ENCODE measurements around the gene P2RY2. TPM values are rescaled to one million over a fixed set of nuclear protein-coding genes. Genes with fewer than 3 reads are reported as not detected.

P2RY2 gene
- total RNA-seq, 1 experiment from 2014 or later = 0.26 TPM

GRCh38 chr11:73237471-73238290, 19.6 kb downstream of the P2RY2 start:
- Histone ChIP-seq H4K5ac (ENCODE audit: insufficient read length, low read depth, low read length) (no peak overlapping the region), H3K9me3 (ENCODE audit: control insufficient read depth, low read depth, low read length) (no peaks in the 10 kb centered on the region), H3K79me1 (ENCODE audit: insufficient read depth, low read depth, low read length, poor library complexity, severe bottlenecking) (no peaks in the 10 kb centered on the region), H3K4ac (ENCODE audit: low read depth, low read length) (no peak overlapping the region), H2BK15ac (ENCODE audit: low read depth, low read length) (no peak overlapping the region), H3K23ac (ENCODE audit: insufficient read length, low read depth, low read length) (no peak overlapping the region), H3K9ac (ENCODE audit: extremely low read depth, insufficient read length, low read length) (no peak overlapping the region), H3T11ph (ENCODE audit: low read length) (no peak overlapping the region), H4K8ac (replicated peaks; ENCODE audit: insufficient read length, low read depth, low read length) (no peak overlapping the region), H3K14ac (ENCODE audit: insufficient read depth, low read length) (no peak overlapping the region), H2AK5ac (ENCODE audit: insufficient read length, low read length) (no peak overlapping the region), H3K23me2 (ENCODE audit: insufficient read length, low read depth, low read length, poor library complexity, severe bottlenecking) (no peaks in the 10 kb centered on the region), H4K20me1 (ENCODE audit: control insufficient read depth, insufficient read depth, insufficient read length) (no peaks in the 10 kb centered on the region), H4K91ac (ENCODE audit: insufficient read length, low read depth, low read length) (no peak overlapping the region), H3K4me2 (ENCODE audit: insufficient read depth, insufficient read length, low read length) (no peak overlapping the region), H3K27ac (ENCODE audit: insufficient read length, low read depth, low read length) (no peak overlapping the region), H2BK12ac (ENCODE audit: insufficient read length, low read depth, low read length) (no peak overlapping the region), H3K4me1 (ENCODE audit: insufficient read depth, low read length) (no peaks in the 10 kb centered on the region), H3K56ac (ENCODE audit: insufficient read length, low read depth, low read length) (no peak overlapping the region), H2BK120ac (ENCODE audit: low read depth, low read length, poor library complexity, severe bottlenecking) (no peak overlapping the region), H3K79me2 (ENCODE audit: insufficient read depth, low read length) (no peaks in the 10 kb centered on the region), H3K27me3 (ENCODE audit: insufficient read depth, low read length) (no peaks in the 10 kb centered on the region; the same call in 1 of the 2 replicates), H2AFZ (ENCODE audit: low read length) (no peak overlapping the region), H2BK20ac (ENCODE audit: low read depth, low read length, poor library complexity, severe bottlenecking) (no peak overlapping the region), H3K18ac (ENCODE audit: insufficient read length, low read depth, low read length) (no peak overlapping the region), H2BK5ac (ENCODE audit: insufficient read length, low read length) (no peak overlapping the region)
- peaks cover 7 to 11% of the 10 kb centered on the region in 2 experiments for H3K4me1 Mint-ChIP-seq
- TF ChIP-seq CTCF (conservative IDR thresholded peaks at IDR 0.05) = no peak
- no peak overlapping the region; a peak in 1 of 5 replicates for H3K4me3 Mint-ChIP-seq
- no CpG with 5 or more reads among the region's 10 CpGs for WGBS (ENCODE audit: extremely low coverage, insufficient read length, low lambda C conversion rate)
- peak; percentile 23 for DNase-seq
- H3K36me3 Mint-ChIP-seq (ENCODE audit: insufficient read depth in 1 of 3, low read depth in 3 of 3) = no peaks in the 10 kb centered on the region; a peak in 1 of 7 replicates
- peaks cover 4% of the 10 kb centered on the region for H3K27me3 Mint-ChIP-seq (ENCODE audit: low read depth)
- no peaks in the 10 kb centered on the region for H3K9me3 Mint-ChIP-seq
- H3K27ac Mint-ChIP-seq = no peak overlapping the region
